GM18502 (cell line): Measurements from ENCODE around the gene AADAC.
A peak's percentile ranks its signal among the peaks of the same experiment; 100 is the strongest.
"Not testable (repeated sequence)": the region's sequence is repeated elsewhere in the genome, so short reads cannot be mapped to it uniquely, and the experiment has no call there.

ENCODE experiments used
- ATAC-seq: cut with Tn5 transposase; IDR thresholded peaks from one replicate; pipeline ENCODE4 v1.9.1; 2021; ENCODE audit warnings: mild to moderate bottlenecking; ENCODE audit not compliant: unreplicated experiment, poor library complexity

Gene AADAC

DNA sequence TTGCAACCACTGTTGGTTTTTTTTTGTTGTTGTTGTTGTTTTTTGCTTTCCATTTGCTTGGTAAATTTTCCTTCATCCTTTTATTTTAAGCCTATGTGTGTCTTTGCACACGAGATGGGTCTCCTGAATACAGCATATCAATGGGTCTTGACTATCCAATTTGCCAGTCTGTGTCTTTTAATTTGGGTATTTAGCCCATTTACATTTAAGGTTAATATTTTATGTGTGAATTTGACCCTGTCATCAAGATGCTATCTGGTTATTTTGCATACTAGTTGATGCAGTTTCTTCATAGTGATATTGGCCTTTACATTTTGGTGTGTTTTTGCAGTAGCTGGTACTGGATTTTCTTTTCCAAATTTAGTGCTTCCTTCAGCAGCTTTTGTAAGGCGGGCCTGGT is 36.1 kb downstream of the AADAC start:
- ATAC-seq = not testable (repeated sequence)

DNA sequence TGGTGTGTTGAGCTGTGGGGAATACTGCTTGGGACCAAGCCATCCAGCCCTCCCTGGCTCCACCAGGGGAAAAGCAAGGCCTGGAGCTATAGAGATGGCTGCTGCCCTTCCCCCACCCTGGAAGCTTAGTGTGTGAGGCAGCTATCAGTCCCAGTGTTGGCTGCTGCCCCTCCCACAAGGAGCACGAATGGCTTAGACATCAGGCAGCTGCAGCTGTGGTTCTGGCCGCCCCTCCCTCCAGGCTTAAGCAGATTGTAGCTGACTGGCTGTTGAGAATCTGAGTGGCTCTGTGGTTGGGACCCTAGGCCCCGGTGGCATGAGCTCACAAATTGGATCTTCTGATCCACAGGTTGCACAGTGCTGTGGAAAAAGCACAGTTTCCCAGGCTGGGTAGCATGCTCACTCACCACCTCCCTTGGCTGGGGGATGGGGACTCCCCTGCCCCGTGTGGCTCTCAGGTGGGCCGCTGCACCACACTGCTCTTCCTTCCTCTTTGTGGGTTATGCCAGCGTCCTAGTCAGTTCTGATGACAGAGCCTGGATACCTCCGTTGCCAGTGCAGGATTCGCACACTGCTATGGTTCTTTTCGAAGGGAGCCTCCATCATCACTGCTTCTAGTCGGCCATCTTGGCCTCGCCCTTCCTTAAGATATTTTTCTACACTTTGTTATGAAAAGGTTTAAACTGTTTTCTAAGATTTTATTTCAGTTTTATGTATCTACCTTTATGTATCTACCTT is 38.3 kb downstream of the AADAC start:
- ATAC-seq = no peak

DNA sequence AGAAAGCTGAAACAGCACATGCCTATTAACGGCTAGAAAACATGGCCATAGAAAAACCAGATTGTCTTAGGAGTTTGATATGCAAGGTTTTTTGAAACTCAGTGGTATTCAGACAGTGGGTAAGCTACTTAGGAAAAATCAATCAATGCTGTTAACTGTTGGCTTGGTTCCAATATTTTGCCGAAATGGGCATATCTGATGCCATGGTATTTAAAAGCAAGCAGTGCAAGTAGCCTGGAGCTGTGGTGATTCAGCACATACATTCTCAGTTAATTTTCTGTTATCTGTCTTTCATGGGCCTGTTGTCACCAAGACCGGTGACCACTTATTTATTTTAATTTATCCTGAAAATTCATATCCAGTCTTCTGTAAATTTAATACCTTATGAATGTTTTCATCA is 42.2 kb downstream of the AADAC start:
- ATAC-seq = no peak

DNA sequence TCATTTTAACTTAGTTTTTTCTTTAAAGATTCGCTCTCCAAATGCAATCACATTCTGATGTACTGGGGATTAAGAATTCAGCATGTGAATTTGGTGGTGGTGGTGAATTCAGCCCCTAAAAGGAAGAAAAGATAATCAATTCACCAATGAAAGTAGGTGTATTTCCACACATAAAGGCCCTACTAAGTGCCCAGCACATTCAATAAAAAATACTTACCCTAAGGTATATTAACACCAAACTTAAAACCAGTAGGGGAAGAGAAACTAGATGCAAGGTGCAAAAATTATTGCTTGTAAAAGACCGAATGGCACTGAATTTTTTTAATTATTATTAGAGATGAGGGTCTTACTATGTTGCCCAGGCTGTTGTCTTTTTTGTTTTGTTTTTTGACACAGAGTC is 42.7 kb downstream of the AADAC start:
- ATAC-seq = no peak

DNA sequence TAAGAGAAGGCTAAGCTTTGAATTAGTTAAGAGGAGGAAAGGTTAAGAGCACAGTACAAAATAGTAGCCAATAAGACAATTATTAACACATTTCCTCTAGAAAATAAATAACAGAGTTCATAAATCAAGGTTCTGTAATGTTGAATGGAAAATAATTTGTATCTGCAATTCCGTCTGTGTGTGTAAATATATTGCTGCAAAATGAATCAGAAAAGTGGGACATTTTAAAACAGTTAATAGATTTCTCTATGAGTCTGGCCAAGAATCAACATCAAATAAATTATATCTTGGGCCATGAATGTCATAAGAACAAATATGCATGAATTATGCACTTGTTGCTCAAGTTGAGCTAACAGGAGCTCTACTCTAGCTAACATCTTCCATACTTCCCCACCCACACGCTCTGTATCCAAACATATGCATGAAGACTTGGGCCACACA is 45.3 kb downstream of the AADAC start:
- no peak for ATAC-seq

DNA sequence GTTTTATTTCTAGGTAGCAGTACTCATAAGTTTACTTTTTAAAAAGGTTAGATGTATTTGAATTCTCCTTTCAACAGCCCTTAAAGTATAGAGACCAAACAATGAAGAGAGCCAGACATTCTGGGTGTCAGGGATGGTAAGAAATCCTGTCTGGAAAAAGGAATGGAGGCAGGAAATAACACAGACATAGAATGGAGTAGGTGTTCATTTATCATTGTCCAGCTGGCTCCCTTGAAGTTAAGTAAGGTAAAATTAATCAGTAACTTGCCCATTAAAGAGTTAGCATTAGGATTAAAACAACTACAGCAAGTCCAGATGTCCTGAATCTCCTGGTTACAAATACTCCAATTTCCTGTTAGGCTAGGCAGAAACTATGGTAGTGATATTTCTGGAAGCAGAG is 46.0 kb downstream of the AADAC start:
- no peak for ATAC-seq

DNA sequence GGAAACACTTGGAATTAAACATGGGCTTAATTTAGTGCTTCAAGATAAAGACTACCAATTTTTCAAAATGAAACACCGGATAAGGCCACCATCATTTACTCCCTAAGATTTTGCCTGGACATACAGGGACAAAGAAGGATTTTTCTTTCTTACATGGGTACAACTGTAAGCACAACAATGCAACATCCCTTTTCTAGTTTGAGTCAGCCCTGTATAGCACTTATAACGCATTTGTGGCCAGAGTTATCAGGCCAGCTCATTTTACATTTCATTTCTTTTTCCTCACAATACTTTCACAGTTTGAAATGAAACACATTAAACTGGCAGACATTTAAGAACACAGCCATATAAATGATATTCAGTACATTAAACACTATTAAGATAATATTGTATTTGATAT is 49.7 kb downstream of the AADAC start:
- no peak for ATAC-seq

DNA sequence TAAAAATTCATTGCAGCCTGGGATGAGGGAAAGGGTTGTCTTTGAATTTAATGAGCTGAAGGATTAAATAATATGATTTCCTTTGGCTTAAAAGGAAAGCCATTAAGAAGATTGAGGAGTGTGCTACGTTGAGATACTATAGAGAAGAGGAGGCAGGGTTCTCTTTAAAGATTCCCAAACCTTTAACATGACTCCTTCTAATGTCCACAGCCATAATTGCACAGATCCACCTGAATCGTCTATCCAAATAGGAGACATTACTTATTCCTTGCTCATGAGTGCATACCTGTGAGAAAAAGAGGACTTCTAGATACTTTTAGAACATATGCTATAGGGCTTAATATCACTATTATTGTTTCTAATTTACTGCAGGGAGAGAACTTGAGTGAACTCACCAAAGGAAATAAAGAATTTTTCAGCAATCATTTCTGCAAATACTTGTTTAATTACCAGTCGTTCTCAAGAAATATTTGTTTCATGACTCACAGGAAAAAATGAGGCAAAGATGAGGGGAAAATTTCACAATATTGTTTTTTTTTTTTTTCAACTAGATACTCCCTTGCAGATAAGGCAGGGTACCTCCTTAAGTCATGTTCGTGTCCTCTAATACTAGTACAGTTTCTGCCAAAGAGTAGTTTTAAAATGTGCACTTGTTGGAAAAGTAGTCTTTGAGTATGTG is 50.6 kb downstream of the AADAC start:
- ATAC-seq = no peak

DNA sequence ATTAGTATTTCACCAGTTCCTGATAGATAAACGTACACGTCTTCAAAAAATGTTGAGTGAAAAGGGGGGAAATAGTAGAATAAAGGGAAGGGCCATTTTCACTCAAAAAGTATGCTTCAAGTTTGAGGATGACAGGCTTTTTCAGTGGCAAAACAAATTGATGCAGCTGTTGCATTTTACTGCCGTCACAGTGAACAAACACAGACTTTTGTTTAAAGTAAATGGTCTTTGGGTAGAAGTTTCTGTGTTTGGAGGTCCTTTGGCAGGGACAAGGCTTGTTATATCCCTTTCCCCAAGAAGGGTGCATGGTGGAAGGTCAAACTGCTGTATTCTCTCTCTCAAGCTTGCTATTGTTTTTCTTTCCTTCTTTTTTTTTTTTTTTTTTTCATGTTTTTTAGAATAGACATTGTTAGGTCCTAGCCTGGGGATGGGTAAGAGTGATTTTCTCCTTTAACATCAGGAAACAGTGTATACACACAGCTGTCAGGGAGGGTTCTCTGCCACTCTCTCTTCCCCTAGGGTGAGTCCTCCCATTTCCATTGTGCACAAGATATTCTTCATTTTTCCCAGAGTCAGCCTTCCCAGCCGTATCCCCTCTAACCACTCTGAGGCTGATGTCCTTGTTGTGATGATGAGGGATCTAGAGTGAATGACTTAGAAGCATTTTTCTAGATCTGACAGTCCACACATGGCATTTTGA is 52.9 kb downstream of the AADAC start:
- no peak for ATAC-seq

DNA sequence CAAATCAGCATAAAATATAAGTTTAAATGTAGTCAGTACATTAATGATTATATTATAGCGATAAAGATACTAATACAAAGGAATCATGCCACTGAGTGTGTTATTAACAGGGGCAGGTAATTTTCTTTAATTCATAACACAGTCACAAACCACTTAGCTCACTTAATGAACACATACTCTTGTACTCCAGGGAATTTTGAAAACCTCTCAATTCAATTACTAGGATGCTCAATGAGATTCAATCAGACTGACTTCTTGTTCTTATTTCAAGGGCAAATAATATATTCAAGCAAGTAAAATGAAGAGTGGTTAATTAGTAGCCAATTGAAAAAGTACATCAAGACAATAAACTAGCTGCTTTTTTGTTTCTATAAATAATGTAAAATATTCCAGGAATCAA is 53.8 kb downstream of the AADAC start:
- no peak for ATAC-seq

DNA sequence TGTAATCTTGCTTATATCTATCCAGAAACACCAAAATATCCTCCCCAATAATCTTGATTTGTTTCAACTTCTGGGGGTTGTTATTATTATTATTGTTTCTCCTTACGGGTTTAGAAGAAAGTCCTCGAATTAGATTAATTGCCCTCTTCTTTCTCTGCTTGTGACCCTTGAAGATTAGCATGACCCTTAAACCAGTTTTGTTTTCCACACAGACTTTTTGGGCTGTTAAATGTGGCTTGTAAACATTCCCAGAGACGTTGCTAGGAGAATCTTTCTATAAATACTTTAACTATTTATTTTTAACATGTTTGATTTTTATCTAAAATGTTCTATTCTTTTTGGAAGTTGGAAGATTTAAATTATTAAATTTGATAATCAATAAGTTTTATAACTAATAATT is 55.3 kb downstream of the AADAC start:
- ATAC-seq = no peak

DNA sequence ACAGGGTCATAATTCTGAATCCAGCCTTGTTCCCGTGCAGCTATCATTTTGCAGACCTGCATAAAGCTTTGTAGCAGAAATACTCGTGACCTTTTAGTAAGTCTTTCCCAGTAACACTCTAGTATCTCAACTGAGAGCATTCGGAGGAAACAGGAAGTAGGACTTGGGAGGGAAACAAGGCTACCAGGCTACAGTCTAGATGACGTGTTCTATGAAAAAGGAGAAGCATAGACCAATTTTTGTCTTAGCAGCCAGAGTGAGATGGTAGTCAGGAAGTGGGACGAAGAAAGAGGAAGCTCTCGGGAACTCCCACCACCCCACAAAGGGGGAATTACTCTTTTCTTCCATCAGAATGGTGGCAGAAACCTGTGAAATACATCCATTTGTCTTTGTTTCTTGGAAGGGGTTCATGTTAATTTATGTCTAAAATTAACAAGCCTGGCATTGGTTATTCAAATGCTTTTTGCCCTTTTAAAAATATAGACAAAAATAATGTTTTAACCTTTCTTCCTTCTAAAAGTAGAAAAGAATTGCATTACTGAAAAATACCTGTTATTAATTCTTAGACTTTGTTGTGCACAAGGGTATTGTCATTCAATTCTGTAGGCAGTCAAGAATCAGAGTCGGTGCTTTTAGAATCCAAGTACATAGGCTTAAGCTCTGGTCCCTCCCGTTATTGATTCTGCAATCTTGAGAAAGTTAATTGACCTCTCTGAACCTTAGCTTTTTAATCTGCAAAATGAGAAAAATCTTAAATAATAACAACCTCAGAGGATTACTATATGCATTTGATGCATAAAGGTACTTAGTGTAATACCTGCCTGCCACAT is 57.9 kb downstream of the AADAC start:
- peak; percentile 95 for ATAC-seq

DNA sequence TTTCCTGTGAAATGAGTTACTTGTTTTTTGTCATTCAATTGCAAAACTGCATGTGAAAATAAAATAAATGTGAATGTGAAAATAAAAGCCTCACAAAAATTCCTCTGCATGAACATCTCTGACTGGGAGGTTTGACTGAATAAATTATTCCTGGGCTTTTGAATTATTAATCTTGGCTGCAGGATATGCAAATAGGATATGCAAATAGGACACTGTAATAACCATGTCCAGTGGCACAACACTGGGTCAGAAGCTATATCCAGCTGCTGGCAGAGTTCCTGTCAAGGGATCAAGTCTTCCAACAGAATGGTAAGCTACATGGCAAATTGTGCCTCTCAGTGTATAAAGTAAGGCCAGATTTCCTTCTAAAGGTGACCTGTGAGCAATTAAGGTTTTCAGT is 59.5 kb downstream of the AADAC start, which contains the start of gene SUCNR1:
Gene SUCNR1, plus strand, starts transcription at position 246 of the 400 bp plus-strand sequence. CDS start 6,250 bp downstream, outside the sequence.
- no peak for ATAC-seq

DNA sequence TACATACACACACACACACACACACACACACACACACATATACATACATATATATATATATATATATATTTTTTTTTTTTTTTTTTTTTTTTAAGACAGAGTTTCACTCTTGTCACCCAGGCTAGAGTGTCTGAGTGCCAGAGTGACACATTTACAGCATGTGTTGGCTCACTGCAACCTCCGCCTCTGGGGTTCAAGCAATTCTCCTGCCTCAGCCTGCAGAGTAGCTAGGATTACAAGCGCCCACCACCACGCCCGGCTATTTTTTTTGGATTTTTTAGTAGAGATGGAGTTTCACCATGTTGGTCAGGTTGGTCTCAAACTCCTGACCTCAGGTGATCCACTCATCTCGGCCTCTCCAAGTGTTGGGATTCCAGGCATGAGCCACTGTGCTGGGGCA is 60.2 kb downstream of the AADAC start:
- ATAC-seq = not testable (repeated sequence)

DNA sequence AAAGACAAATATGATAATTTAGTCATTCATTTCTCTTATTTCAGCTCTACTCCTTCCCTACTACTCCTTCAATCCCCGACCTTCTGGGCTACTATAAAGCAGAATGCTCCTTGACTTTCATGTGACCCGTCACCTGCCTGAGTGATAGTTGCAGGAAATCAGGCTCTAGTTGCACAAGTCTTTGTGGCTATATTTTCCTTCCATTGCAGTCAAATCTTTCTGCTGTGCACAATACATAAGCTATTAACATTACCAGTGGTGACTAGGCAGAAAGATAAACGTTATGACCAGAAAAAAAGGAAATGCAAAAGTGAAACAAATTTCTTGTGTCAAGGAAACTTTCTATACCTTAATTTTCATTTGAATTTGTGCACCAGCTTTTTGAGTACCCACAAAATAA is 61.8 kb downstream of the AADAC start:
- peak; percentile 41 for ATAC-seq

DNA sequence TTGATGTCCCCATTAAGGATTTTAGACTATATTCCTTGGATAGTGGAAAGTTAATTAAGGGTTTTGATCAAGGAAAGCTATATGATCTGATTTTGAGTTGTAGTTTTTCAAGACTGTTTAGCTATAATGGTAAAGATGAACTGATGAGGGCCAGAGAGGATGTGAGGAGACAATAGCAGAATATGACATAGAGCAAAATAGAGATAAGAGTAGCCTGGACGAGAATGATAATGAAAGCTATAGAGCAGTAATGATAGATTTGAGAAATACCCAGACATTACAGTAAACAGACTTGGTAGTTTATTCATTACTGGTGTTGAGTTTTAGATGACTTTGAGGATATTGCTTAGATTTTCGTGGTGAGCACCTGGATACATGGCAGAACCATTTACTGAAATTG is 63.4 kb downstream of the AADAC start:
- ATAC-seq = no peak
